CMK (cell line): ENCODE data around the gene ENDOD1.

Experiments
- DNase-seq: peaks from one replicate; pipeline ENCODE4 v3.0.0-alpha.2; 2010; ENCODE audit warnings: low read depth

ENDOD1 gene

DNA sequence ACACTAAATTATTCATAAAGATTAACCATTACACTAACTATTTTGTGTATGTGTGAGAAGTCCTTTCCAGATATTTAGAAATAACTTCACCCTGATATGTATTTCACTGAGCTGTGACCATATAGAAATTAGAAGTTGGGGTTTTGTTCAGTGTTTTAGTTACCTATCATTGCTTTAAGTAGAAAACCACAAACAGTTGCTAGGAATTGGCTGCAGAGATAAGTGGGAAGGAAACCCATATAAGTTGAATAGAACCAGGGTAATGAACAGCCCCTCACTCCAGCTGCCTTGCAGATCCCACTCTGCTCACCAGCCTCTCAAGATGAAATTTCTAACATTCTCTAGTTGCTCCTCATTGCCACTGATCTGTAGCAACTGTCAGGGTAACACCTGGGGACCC lies 12.7 kb upstream of the ENDOD1 start:
- DNase-seq, result no peak

DNA sequence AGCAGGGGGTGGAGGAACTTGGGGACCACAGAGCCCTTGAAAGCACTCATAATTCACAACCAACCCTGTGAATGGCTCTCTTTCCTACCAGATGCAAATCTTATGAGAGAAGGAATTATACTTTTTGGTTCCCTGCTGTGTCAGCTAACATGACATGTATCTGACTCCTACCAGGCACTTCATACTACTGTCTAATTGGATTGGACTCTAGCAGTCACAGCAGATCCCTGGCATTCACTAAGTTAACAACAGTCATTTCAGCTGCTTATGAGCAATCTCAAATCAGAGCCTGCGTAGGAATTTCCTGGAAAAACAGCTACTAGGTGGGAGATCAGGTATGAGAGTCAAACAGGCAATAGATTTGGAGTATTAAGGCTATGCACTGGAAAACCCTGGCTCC lies 11.1 kb upstream of the ENDOD1 start:
- DNase-seq, result no peak

DNA sequence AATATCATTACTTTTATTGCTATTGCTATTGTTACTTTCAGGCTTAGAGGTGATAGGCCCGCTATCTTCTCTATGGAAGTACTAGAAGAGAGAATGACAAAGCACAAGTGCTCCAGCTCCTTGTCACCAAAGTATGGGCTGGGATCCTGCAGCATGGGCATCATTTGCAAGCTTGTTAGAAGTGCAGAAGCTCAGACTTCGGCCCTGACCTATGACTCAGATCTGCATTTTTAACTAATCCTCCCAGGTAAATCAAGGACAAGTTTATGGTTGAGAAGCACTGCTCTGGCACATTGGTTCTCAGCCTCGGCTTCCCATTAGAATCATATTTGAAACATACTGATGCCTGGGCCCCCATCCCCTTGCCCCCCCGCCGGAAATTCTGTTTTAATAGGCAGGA lies 8.6 kb upstream of the ENDOD1 start:
- DNase-seq, result no peak

DNA sequence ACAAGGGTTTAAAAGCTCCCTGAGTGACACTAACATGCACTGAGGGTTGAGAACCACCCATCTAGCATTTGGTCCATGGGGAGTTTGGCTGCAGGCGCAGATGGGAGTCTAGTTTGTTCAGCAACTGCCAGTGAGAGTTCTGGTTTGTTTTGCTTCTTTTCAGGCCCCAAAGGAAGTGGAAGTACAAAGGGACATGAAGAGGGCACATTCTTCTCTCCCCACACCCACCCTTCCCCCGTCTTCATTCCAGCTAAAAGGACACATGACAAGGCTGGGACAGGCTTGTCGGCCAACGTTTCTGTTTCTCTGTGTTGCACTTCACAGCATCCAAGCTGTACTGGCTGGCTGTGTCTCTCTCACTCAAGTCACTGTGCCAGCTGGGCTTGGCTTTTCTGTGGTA lies 8.2 kb upstream of the ENDOD1 start:
- DNase-seq, result no peak

DNA sequence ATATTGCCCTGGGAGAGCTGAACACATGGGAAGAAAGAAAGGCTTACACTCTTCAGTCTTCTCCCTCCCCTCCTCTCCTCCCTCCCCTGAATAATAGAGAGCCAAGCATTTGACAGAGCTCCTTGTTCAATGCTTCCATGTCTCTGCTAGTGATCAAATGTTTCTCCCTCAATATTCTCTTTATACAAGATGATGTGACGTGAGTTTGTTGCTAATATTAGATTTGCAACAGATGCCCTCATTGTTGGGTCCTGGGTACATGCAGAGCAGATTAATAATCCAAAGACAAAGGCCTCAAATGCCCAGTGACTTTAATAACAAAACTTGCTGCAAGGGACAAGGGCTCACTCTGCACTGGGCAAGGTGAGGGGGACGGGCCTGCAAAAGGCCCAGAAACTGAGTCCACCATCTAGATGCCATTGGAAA lies 7.1 kb upstream of the ENDOD1 start:
- DNase-seq, result no peak

DNA sequence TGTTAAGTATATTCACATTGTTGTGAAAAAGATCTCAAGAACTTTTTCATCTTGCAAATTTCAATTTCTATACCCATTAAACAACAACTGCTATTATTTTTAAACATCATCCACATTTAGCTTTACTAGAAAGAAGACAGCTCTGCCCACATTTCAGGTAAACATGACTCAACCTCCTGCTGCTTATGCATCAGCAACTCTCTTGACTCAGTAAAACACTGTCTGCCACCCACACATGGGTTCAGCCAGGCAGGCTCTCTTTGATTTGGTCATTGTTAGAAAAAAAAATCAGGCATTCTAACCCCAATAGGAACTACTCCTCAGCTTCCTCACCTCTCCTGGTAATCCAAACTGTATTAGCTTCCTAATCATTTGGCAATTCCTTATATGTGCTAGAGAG lies 5.1 kb upstream of the ENDOD1 start:
- DNase-seq, result no peak

DNA sequence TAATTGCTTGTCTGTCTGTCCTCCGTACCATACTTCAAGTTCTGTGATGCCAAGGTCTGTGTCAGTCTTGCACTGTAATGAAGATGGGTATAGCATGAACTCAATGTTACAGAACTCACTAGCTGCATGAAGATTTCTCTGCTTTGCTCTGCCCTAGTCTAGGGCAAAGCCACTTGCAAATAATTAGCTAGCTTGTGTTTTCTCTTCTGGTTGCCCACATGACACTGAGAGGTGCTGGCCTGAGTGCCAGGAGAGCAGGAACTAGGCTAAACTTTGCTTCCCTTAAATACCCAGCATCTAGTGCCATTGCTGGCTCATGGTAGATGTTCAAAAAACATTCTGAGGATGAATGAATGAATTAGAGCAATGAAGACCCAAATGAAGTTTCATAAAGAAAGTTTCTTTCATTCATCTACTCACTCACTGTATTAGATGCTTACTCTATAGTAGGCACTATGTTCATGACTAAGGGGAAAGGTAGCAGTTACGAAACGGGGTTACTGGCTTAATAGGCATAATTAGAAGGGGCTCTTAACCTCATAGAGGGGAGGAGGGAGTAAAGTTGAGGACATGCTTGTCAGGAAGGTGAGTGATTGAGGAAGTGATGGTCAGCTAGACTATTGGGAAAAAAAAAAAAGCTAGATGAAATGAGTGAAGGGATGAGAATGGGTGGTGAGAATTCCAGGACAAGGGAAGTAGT lies 4.4 kb upstream of the ENDOD1 start:
- no peak for DNase-seq

DNA sequence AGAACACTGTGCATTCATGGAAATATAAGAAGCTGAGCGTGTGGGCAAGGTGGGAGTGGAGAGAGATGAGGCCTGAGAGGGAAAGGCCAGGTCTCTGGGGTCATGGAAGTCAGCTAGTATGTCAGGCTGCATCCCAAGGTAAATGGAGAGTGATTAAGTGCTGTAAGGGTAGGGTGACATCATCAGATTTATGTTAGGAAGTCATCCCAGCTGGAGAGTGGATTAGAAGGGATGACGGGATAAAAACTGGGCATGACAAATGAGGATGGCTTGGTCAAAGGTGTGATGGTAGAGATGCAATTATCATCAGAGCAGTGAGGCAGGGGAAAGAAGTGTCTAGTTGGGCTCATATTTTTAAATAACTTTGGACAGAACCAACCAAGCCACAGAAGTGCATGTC lies 3.5 kb upstream of the ENDOD1 start:
- no peak for DNase-seq

DNA sequence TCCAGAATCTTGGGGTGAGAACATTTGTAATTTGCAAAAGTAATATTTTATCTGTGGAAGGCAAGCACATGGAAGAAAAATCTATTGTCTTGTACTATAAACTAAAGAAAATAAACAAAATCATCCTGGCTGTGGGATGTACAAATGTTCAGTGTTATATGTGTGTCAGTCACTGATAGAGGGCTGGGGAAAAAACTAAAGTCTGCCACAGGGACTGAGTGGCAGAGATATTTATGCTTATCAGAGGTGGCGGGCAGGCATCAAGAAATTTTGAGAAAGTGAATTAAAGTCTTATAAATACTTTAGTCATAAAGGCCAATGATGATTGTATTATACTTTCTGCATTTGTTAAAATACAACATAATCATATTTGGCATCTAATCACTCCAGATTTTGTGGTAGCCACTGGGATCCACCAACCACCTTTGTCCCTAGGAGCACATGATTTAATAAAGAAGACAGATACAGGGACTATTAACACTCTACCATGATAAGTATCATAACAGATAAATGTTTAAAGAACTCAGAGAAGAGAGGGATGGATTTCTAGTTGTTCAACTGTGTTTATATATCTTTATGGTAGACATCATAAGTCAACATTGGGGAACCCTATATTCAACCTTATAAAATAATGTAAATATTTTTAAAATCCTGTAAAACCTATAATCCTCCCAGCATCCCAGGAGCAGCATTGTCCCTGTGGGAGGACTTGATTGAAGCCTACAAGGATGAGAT lies 2.6 kb upstream of the ENDOD1 start:
- DNase-seq, result no peak

DNA sequence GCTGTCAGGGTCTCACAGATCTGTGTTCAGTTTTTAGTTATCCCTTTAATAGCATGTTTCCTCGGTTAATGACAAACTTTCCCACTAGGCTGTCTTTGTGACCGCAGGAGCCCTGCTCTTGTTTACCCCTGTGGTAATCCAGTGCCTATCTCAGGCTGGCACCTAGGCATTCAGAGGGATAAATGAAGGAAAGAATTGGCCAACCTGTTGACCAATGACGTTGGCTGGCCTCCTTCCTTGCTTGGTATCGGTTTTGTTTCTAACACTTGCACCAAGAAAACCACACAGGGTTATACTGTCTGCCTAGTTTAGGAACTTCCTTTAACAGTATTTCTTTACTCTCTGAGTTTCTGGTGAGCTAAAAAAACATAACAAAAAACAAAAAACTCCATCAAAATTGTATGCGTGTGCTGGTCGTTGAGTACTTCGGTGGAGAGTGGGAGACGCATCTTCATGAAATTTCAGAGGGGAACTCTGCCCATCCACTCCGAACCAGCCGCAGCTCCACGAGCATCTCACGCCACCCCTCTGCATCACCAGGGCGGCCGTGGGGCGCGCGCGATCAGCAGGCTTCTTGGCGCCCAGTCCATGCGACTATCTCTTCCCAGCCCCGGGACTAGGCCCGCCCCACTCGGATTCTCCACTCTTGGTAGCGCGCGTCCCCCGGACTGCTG lies 563 bp upstream of the ENDOD1 start:
- DNase-seq, result no peak

DNA sequence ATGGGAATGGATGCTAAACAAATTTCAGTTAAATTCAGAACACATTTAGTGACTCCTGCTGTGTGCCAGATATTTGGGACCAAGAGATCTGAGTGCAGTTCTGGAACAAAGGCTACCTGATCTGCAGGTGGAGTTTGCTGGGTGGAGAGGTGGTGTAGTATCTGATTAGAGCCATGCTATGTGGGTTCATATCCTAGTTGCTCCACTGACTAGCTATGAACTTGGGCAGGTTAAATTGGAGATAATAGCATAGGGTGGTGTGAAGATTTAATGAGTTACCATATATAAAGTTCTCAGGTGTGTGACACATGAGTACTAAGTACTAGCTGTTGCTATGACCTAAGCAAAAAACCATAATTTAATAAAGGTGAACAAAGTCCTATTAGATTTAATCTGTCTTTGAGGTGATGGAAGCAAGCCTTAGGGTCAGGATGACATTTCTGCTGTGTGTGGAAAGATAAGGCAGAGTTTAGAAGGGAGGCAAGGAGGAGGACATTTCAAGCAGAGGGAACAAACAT lies 2.1 kb downstream of the ENDOD1 start:
- no peak for DNase-seq

DNA sequence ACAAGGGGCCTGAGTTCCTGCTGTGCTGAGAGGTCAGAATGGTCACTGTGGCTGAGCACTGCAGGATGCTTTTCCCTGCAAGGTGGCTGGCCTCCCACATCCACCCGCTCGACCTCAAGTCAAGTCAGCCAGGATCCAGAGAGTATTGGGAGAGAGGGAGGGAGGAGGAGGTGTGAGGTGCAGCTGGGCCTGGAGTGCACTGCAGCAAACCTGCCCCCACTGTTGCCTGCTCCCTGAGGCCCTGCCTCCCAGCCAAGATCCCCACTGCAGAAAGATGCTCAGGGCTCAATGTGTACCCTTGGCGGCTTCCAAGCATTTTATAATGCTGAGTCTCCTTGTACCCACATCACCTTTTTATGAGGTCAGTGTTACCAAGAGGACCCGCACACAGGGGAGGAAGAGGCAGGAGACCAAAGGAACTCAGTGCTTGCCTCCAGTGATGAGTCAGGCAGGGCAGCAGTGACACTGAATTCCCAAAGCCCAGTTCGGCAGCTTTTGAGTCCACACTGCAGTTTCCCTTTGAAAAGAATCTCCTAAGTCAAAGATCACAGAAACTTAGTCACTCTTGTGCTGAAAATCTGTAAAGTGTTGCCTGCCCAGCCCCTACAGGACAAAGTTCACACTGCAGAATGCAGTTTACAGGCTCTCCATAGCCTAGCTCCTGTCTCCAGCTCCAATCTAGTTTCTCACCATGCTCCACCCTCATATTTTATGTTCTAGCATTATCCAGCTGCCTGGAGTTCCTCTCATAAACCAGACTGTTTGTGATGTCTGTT lies 3.1 kb downstream of the ENDOD1 start:
- no peak for DNase-seq

DNA sequence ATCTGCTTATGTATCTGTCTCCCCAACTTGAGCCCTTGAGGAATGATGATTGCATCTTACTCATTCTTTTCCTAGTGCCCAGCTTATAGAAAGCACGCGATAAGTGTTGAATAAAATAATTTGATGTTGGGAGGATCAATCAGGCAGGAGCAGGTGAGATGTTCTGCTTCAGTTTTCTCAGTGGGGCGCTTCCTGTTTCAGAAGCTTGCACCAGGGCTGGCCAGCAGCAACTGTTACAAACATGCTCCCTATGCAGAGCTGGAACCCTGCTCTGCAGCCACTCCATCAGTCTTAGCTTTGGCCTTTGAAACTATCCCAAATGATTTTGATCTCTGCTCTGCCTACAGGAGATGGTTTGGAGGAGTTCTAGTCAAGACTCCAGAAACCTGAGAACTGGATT lies 3.9 kb downstream of the ENDOD1 start:
- DNase-seq, result no peak

DNA sequence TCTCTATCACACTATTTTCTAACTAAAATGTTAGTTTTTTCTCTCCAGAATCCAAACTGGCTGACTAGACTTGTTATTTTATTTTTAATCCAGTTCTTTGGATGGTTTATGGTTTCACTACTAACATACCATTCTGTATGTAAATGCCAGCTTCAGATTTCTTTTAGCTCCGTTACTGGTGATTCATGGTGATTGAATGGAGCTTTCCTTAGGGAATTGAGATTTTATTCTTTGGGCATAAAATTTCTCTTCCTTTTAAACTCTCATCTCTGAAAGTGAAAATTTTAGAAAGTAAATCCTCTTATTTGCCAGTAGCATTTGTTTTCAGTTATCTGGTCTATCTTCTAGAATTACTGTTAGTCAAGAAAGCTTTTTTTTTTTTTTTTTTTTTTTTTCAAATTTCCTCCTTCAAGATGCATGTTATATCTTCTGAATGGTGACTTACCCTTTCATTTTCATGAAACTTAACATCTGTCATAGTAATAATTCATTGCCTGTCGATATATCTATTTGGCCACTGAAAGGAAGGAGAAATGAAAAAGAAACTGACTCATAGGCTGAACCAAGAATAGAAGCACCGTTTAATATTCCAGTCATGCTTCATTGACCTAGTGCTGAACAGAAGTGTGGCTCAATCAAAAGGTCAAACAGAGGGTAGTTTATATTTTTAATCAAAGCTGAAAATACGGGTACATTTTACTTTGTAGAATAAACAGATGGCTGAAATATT lies 6.4 kb downstream of the ENDOD1 start:
- DNase-seq, result no peak

DNA sequence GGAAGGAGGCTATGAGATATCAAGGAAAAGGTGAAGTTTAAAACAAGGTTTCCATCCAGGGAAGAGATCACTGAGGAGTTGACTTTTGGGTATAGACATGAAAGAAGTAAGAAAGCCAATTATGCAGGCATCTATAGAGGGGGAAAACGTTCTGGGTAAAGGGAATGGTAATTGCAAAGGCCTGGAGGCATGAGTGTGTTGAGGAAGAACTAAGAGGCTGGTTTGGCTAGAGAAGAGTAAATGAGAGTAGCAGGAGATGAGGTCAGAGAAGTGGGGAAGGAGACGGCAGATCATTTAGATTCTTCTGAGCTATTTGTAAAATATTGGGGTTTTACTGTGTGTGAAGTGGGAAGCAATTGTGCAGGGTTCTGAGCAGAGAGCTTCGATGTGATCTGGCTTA lies 7.6 kb downstream of the ENDOD1 start:
- DNase-seq, result no peak

DNA sequence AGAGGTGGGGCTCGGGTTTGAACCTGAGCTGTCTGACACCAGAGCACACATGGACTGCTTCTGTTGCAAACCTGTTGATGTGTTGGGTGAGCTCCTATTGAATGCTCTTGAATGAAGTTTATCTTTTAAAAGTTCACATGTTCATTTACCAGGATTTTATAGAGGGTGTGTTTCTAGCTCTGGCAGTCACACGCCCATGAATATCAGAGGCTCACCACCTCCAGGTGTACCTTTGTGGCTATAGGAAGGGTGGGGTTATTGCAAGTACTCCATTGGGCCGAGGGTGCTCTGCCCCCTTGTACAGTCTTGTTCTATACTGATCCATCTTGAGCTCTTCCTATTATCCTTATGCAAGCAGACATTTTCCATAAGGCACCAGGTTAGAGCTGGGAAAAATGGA lies 9.2 kb downstream of the ENDOD1 start:
- no peak for DNase-seq

DNA sequence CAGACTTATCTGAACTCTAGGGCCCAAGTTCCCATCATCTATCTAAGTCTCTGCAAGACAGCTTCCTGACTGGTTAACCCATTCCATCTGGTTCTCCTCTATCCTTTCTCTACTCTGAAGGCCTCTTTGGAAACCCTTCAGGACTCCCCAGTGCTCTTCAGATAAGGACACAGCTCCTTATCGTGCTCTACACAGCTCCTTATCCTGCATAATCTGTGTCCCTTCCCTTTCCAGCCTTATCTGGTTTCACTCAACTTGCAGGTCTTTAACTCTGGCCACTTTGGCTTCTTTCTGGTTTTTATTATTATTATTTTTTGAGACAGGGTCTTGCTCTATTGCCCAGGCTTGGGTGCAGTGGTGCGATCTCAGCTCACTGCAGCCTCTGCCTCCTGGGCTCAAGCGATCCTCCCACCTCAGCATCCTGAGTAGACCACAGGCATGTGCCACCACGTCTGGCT lies 10.6 kb downstream of the ENDOD1 start:
- peak; percentile 96 for DNase-seq

DNA sequence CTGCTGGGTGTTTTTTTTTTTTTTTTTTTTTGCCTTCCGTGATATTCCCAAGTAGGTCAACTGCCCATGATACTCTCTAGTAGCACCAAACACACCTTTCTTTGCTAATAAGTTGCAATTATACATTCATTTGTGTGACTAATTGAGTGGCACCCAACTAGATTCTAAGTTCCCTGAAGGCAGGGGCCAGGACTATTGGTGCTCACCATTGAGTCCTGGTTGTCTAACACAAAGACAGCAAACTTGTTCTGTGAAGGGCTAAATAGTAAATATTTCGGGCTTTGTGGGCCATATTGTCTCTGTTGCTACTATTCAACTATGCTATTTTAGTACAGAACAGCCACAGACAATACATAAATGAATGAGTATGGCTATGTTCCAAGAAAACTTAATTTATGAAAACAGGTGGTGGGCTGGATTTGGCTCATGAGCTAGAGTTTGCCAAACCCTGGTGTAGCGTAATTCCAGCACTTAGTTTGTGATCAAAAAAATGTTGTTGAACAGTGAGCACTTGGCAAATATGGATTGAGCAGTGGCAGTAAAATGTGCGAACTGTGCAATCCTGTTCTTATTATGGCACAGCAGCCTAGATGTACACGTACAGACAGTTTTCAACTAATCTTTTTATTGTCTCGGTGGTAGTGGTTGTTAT lies 11.3 kb downstream of the ENDOD1 start:
- no peak for DNase-seq

DNA sequence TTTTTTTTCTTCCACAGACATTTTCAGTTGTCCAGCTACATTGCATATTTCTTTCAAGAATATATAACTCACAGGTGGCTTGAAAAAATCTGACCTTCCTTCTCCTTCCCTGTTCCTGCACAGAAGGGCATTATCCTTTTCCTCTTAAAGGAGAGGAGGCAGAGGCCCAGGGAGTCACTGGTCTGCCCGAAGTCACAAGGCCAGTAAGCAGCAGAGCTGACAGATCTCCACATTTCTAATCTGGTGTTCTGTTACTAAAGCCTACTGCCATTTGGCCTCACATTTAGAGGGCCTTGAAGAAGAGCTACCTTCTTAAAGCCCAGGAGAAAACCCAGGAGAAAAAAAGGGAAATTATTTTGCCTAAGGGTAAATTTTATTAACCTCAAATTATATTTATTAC lies 12.3 kb downstream of the ENDOD1 start:
- DNase-seq, result no peak

DNA sequence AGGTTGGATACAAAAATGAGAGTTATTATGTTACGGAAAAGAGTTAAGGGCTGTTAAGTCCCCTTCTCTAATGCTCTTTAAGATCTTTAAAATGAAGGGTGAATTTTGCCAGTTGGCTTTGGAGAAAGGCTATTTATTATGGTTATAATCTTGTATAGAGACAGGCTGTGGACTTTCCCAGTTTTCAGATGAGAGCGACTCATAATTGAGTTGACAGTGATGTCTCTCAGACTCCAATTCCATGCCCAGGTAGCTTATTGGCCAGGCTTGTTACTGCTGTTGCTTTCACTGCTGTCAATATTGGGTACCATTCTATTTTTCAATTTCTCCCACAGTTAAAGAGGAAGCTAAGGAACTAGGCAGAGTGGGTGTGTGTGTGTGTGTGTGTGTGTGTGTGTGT lies 13.1 kb downstream of the ENDOD1 start:
- DNase-seq, result no peak

DNA sequence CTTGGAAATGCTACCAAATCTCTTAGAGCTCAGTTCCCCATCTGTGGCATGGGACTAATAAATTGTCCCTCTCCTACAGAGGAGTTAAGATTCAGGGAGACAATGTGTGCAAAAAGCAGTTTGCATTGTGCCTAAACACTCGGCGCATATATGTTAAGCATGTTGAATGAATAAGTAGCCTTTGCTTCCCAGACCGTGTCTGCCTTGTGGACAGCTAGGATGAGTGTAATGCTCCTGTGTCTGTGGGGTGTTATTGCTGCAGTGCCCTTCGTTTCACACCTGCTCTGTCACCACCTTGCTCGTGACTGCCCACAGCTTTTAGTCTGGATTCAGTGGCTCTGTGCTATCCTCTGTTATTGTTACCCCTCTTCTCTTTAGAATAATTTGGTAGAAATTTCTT lies 14.1 kb downstream of the ENDOD1 start:
- DNase-seq, result no peak
